ENCODE results near the gene CABLES1.
"Not testable (repeated sequence)": the region's sequence is repeated elsewhere in the genome, so short reads cannot be mapped to it uniquely, and the experiment has no call there.

CABLES1 gene

GRCh38 chr18:23134780-23135549, at the start of gene CABLES1:
TSS of gene CABLES1 (plus strand) at chr18:23135485. CDS start at chr18:23135763, 278 bp downstream.
- no peak for FAIRE-seq

GRCh38 chr18:23087352-23087751, 47.9 kb upstream of the CABLES1 start:
- FAIRE-seq = no peak

GRCh38 chr18:23088310-23088709, 47.0 kb upstream of the CABLES1 start:
- no peak for FAIRE-seq

- FAIRE-seq = not testable (repeated sequence)
Measured at GRCh38 chr18:23091017-23091993, 44.0 kb upstream of the CABLES1 start.

GRCh38 chr18:23092121-23092520, 43.2 kb upstream of the CABLES1 start:
- no peak for FAIRE-seq

- FAIRE-seq = not testable (repeated sequence)
Measured at GRCh38 chr18:23093130-23093529, 42.2 kb upstream of the CABLES1 start.

- FAIRE-seq = no peak
Measured at GRCh38 chr18:23093772-23094171, 41.5 kb upstream of the CABLES1 start.

GRCh38 chr18:23094411-23095190, 40.7 kb upstream of the CABLES1 start:
- FAIRE-seq = no peak

- FAIRE-seq = no peak
Measured at GRCh38 chr18:23095463-23095862, 39.8 kb upstream of the CABLES1 start.

- not testable (repeated sequence) for FAIRE-seq
Measured at GRCh38 chr18:23097016-23097415, 38.3 kb upstream of the CABLES1 start.

- FAIRE-seq = no peak
Measured at GRCh38 chr18:23099621-23100020, 35.7 kb upstream of the CABLES1 start.

GRCh38 chr18:23101861-23102432, 33.3 kb upstream of the CABLES1 start:
- FAIRE-seq = no peak

GRCh38 chr18:23102493-23103261, 32.6 kb upstream of the CABLES1 start:
- no peak for FAIRE-seq

GRCh38 chr18:23103449-23103848, 31.8 kb upstream of the CABLES1 start:
- FAIRE-seq = no peak

GRCh38 chr18:23105030-23105429, 30.3 kb upstream of the CABLES1 start:
- no peak for FAIRE-seq

- FAIRE-seq = no peak
Measured at GRCh38 chr18:23105581-23106219, 29.6 kb upstream of the CABLES1 start.

- peak; percentile 46 for FAIRE-seq
Measured at GRCh38 chr18:23106575-23106974, 28.7 kb upstream of the CABLES1 start.

GRCh38 chr18:23107718-23108117, 27.6 kb upstream of the CABLES1 start:
- FAIRE-seq = no peak

- no peak for FAIRE-seq
Measured at GRCh38 chr18:23108496-23108895, 26.8 kb upstream of the CABLES1 start.

- FAIRE-seq = not testable (repeated sequence)
Measured at GRCh38 chr18:23109163-23109562, 26.1 kb upstream of the CABLES1 start.

GRCh38 chr18:23113576-23113975, 21.7 kb upstream of the CABLES1 start:
- no peak for FAIRE-seq
